HCT116 (cell line): ENCODE data around the gene SLC44A4. TPM values are rescaled to one million over a fixed set of nuclear protein-coding genes. Genes with fewer than 3 reads are reported as not detected.

Experiments
- ATAC-seq: fragments of 200-7000 bp; cut with Tn5 transposase; 2 replicates; pipeline ENCODE4 v1.9.1; 2020; ENCODE audit warnings: mild to moderate bottlenecking, moderate library complexity
- BruUV-seq: library from RNA; stranded (reverse); fragments of 400-500 nt; replicated peaks from 2 replicates; lab custom pipeline; 2021; lab: Mats Ljungman, UMichigan
- CTCF ChIA-PET: fragments of 300-600 bp; sonication (Branson Sonifier 250); formaldehyde crosslinking; loops from one replicate; lab custom pipeline; 2021; ENCODE audit warnings: antibody characterized with exemption; lab: Charles Lee
- POLR2A ChIA-PET: fragments of 300-600, 350-600 bp; sonication (Branson Sonifier 250); formaldehyde crosslinking; loops from one replicate; lab custom pipeline; 2021; ENCODE audit warnings: antibody characterized with exemption; lab: Charles Lee
- RAD21 ChIA-PET, 2 experiments: fragments of 300-600 bp; sonication (Branson Sonifier 250); formaldehyde crosslinking; loops; one replicate each; lab custom pipeline; 2023; ENCODE audit warnings: low total read pairs in 2 of 2; ENCODE audit not compliant: uncharacterized antibody in 2 of 2, unreplicated experiment in 2 of 2, low non-redundant PET in 1 of 2; lab: Charles Lee
- DNase-seq: peaks from one replicate; pipeline ENCODE4 v3.0.0-alpha.2; 2010; ENCODE audit warnings: low read depth, low spot score
- H2AFZ ChIP-seq: fragments of 200-600 bp; shearing (Covaris generic), sonication (generic); 2 replicates; pipeline ENCODE4 v1.6.1; 2017; ENCODE audit warnings: low read depth, mixed run types, mixed read lengths, antibody characterized with exemption, low read length; ENCODE audit not compliant: poor library complexity, severe bottlenecking
- H3K27ac ChIP-seq: 2 replicates; pipeline ENCODE4 v1.5.1; 2012; ENCODE audit warnings: low read depth, low read length
- H3K27me3 ChIP-seq: fragments of 200-600 bp; sonication (generic); 2 replicates; pipeline ENCODE4 v1.6.1; 2016; ENCODE audit warnings: mixed run types, low read length, mixed read lengths; ENCODE audit not compliant: insufficient read depth
- H3K36me3 ChIP-seq, 2 experiments: fragments of 200-500 bp in 1 of 2; fragments of 200-600 bp in 1 of 2; sonication (Bioruptor generic) in 1 of 2; sonication (generic) in 1 of 2; 2 replicates each; pipeline versions ENCODE4 v1.5.1 to v1.6.1; 2014 to 2016; ENCODE audit warnings: low read length in 2 of 2, inconsistent platforms in 1 of 2, mixed read lengths in 1 of 2, mixed run types in 1 of 2; ENCODE audit not compliant: insufficient read depth in 2 of 2, control insufficient read depth in 1 of 2
- H3K4me1 ChIP-seq, 2 experiments: fragments of 200-600 bp in 1 of 2; sonication (generic) in 1 of 2; 2 replicates each; pipeline versions ENCODE4 v1.5.1 to v1.6.1; 2012 to 2017; ENCODE audit warnings: low read length in 2 of 2, inconsistent platforms in 1 of 2, mild to moderate bottlenecking in 1 of 2, mixed read lengths in 1 of 2, mixed run types in 1 of 2, moderate library complexity in 1 of 2; ENCODE audit not compliant: insufficient read depth in 2 of 2, control insufficient read depth in 1 of 2
- H3K4me2 ChIP-seq: fragments of 200-600 bp; sonication (generic); 2 replicates; pipeline ENCODE4 v1.6.1; 2017; ENCODE audit warnings: mixed run types, low read length, mixed read lengths
- H3K4me3 ChIP-seq, 2 experiments: fragments of 200-600 bp in 1 of 2; sonication (generic) in 1 of 2; replicated peaks in 1 of 2; 2 replicates each; pipeline ENCODE4 v1.5.1; 2011 to 2016; ENCODE audit warnings: low read length in 2 of 2, control low read depth in 1 of 2, low read depth in 1 of 2, mild to moderate bottlenecking in 1 of 2, mixed read lengths in 1 of 2, mixed run types in 1 of 2
- H3K79me2 ChIP-seq: fragments of 200-600 bp; sonication (generic); 2 replicates; pipeline ENCODE4 v1.6.1; 2017; ENCODE audit warnings: mild to moderate bottlenecking, mixed run types, low read length, moderate library complexity, mixed read lengths; ENCODE audit not compliant: insufficient read depth
- H3K9ac ChIP-seq: fragments of 200-600 bp; sonication (generic); 2 replicates; pipeline ENCODE4 v1.6.1; 2016; ENCODE audit warnings: low read length, mixed read lengths
- H3K9me2 ChIP-seq: fragments of 200-600 bp; sonication (generic), shearing (Covaris generic); 2 replicates; pipeline ENCODE4 v1.6.1; 2017; ENCODE audit warnings: mixed run types, mild to moderate bottlenecking, moderate library complexity; ENCODE audit not compliant: insufficient read depth
- H3K9me3 ChIP-seq, 2 experiments: fragments of 200-500 bp in 1 of 2; fragments of 200-600 bp in 1 of 2; sonication (Bioruptor generic) in 1 of 2; sonication (generic) in 1 of 2; 2 replicates each; pipeline ENCODE4 v1.6.1; 2014 to 2017; ENCODE audit warnings: low read length in 2 of 2, mixed read lengths in 2 of 2, inconsistent platforms in 1 of 2, low read depth in 1 of 2, mild to moderate bottlenecking in 1 of 2, mixed run types in 1 of 2, moderate library complexity in 1 of 2; ENCODE audit not compliant: control insufficient read depth in 1 of 2, insufficient read depth in 1 of 2
- H4K20me1 ChIP-seq: fragments of 200-600 bp; sonication (generic), shearing (Covaris generic); 2 replicates; pipeline ENCODE4 v1.6.1; 2017; ENCODE audit warnings: mixed run types, mild to moderate bottlenecking, moderate library complexity; ENCODE audit not compliant: insufficient read depth
- ATF3 ChIP-seq: IDR thresholded peaks from 2 replicates; pipeline ENCODE4 v1.6.1; 2012
- CEBPB ChIP-seq: IDR thresholded peaks from 2 replicates; pipeline ENCODE4 v1.6.1; 2012; ENCODE audit warnings: low read depth
- CTCF ChIP-seq, 3 experiments: fragments of 200-600 bp in 1 of 3; sonication (generic) in 1 of 3; IDR thresholded peaks in 2 of 3; conservative IDR thresholded peaks in 1 of 3; 2 replicates each; pipeline ENCODE4 v1.5.1; 2012 to 2017; ENCODE audit warnings: low read depth in 2 of 3, low read length in 2 of 3, antibody characterized with exemption in 1 of 3, borderline replicate concordance in 1 of 3, control low read depth in 1 of 3, mild to moderate bottlenecking in 1 of 3, mixed read lengths in 1 of 3, mixed run types in 1 of 3, moderate library complexity in 1 of 3; ENCODE audit not compliant: insufficient read depth in 1 of 3
- ELF1 ChIP-seq: IDR thresholded peaks from 2 replicates; pipeline ENCODE4 v1.6.1; 2012; ENCODE audit warnings: low read depth, borderline replicate concordance
- EZH2 ChIP-seq: fragments of 200-600 bp; sonication (generic); IDR thresholded peaks from 2 replicates; pipeline ENCODE4 v1.6.1; 2017; ENCODE audit warnings: antibody characterized with exemption, mixed run types
- FOSL1 ChIP-seq: IDR thresholded peaks from 2 replicates; pipeline ENCODE4 v1.6.1; 2012; ENCODE audit warnings: low read depth
- JUND ChIP-seq: IDR thresholded peaks from 2 replicates; pipeline ENCODE4 v1.6.1; 2012
- RAD21 ChIP-seq: IDR thresholded peaks from 2 replicates; pipeline ENCODE4 v1.6.1; 2012; ENCODE audit warnings: low read depth, mild to moderate bottlenecking
- SIN3A ChIP-seq: IDR thresholded peaks from 2 replicates; pipeline ENCODE4 v1.6.1; 2012; ENCODE audit warnings: low read depth
- SP1 ChIP-seq: IDR thresholded peaks from 2 replicates; pipeline ENCODE4 v1.6.1; 2012; ENCODE audit warnings: low read depth
- YY1 ChIP-seq: IDR thresholded peaks from 2 replicates; pipeline ENCODE4 v1.6.1; 2011; ENCODE audit warnings: low read length, low read depth, moderate library complexity, mild to moderate bottlenecking; ENCODE audit not compliant: insufficient replicate concordance; ENCODE audit errors: extremely low read depth
- ZNF274 ChIP-seq: fragments of 200-500 bp; sonication (Bioruptor generic); IDR thresholded peaks from 2 replicates; pipeline ENCODE4 v1.6.1; 2014; ENCODE audit warnings: mild to moderate bottlenecking, low read depth, low read length, inconsistent platforms
- intact Hi-C: fragments of 100-400 bp; cut with micrococcal nuclease; formaldehyde crosslinking; loops from 2 replicates; pipeline ENCODE4 v1.10.0; 2022
- total RNA-seq: library from RNA; stranded (reverse); gene quantifications from one replicate; pipeline ENCODE4 v1.2.1, GENCODE V29; 2021; ENCODE audit not compliant: unreplicated experiment

The SLC44A4 gene
- total RNA-seq, 1 experiment from 2014 or later, result 0.74 TPM

GRCh38 chr6:31889331-31889972, 10.7 kb upstream of the SLC44A4 start:
- Histone ChIP-seq H3K36me3 (peaks cover 52 to 55% of the 10 kb centered on the region in 2 experiments; a peak in 3 of 4 replicates), H3K9me3 (no peaks in the 10 kb centered on the region), H3K27ac (no peak overlapping the region), H3K4me2 (no peak overlapping the region), H3K4me1 (no peaks in the 10 kb centered on the region), H3K4me3 (no peak overlapping the region), H3K9me2 (no peaks in the 10 kb centered on the region), H3K27me3 (no peaks in the 10 kb centered on the region), H2AFZ (no peak overlapping the region), H3K79me2 (no peaks in the 10 kb centered on the region), H3K9ac (no peak overlapping the region), H4K20me1 (0 out of 2 replicates have a peak, but pooled peaks cover 5% of the 10 kb centered on the region)
- ChIA-PET POLR2A (no interaction called here), CTCF (no interaction called here), RAD21 (no interaction called here)
- ATAC-seq, result peak; percentile 25; the same call in 1 of the 2 replicates
- intact Hi-C loops, result no loop called here
- no peak for TF ChIP-seq CEBPB
- no peak for TF ChIP-seq YY1
- no peak for TF ChIP-seq FOSL1
- TF ChIP-seq EZH2, result no peak
- no peak for TF ChIP-seq ELF1
- DNase-seq, result no peak
- BruUV-seq, result no TSS peak

- Histone ChIP-seq H3K4me2 (no peak overlapping the region), H3K9me2 (no peaks in the 10 kb centered on the region), H3K4me1 (no peaks in the 10 kb centered on the region), H3K9me3 (no peaks in the 10 kb centered on the region), H2AFZ (no peak overlapping the region), H3K79me2 (no peaks in the 10 kb centered on the region), H3K4me3 (no peak overlapping the region), H4K20me1 (0 out of 2 replicates have a peak, but pooled peaks cover 5% of the 10 kb centered on the region), H3K27me3 (no peaks in the 10 kb centered on the region), H3K36me3 (peaks cover 55 to 56% of the 10 kb centered on the region in 2 experiments; a peak in 3 of 4 replicates), H3K9ac (no peak overlapping the region), H3K27ac (no peak overlapping the region)
- TF ChIP-seq ELF1, result no peak
- TF ChIP-seq SP1, result no peak
- no peak for TF ChIP-seq JUND
- TF ChIP-seq ATF3, result no peak
- no peak for TF ChIP-seq FOSL1
- TF ChIP-seq CTCF (IDR thresholded peaks at IDR 0.05 in 2 of 3, conservative IDR thresholded peaks at IDR 0.05 in 1 of 3; ENCODE audit: borderline replicate concordance in 1 of 3, insufficient read depth in 1 of 3, low read depth in 2 of 3, low read length in 2 of 3), result peak; percentile 49 to 92 (median 82); a peak in 5 of 6 replicates
- TF ChIP-seq ZNF274, result no peak
- peak; percentile 64 for TF ChIP-seq RAD21
- no peak for TF ChIP-seq SIN3A
- TF ChIP-seq EZH2, result no peak
- no peak for TF ChIP-seq CEBPB
- DNase-seq, result no peak
- intact Hi-C loops, result no loop called here
- POLR2A ChIA-PET, result no interaction called here
- TSS peak; percentile 25 for BruUV-seq
- ATAC-seq, result peak; percentile 66
- CTCF ChIA-PET, result interaction anchor here (1.2 kb wide), 1 partner anchor 9 kb away, joined by 3 read pairs; the partner anchor contains the start of gene EHMT2
- RAD21 ChIA-PET, result no interaction called here
These were observed 9.8 kb upstream of the SLC44A4 start for GRCh38 chr6:31888276-31889258.
